ENCODE measurements around the gene HM13.
"Not testable (repeated sequence)": the region's sequence is repeated elsewhere in the genome, so short reads cannot be mapped to it uniquely, and the experiment has no call there.

Gene HM13

DNA sequence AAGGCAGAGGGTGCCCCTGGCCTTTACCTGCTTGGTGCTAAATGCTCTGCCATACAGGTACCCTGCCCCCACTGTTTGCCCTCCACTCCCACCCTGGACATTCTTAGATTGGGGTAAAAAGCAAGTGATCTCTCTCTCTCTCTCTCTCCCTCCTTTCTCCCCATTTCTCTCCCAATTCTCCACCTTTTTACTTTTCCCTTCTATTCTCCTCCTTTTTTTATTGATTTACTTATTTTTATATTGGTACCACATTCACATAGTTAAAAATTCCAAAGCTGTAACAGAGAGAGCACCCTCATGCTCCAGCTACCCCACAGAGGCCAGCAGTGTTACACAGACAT, 53.1 kb downstream of the HM13 start:
- DNase-seq (ENCODE audit: low read depth) = no peak

DNA sequence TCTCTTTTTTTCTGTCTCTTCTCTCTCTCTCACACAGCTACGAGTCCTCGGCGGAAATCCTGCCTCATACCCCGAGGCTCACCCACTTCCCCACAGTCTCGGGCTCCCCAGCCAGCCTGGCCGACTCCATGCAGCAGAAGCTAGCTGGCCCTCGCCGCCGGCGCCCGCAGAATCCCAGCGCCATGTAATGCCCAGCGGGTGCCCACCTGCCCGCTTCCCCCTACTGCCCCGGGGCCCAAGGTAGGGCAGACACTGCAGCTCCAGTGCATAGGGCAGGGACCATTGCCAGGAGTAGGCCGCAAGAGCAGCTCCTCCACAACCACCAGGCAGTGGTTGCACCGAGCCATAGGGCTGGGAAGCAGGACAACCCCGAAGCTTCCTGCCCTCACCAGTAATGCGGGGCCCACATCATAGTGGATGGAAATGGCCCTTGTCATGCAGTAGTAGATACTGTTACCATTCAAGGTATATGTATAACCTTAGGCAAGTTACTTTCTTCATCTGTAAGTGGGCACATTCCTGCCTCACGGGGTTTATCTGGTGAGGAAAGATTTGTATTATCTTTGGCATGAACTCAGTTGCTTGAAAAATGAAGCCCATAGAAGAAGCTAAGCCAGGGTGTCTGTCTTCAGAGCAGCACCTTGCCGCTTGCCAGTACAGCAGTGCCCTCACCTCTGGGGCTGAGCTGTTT, 53.9 kb downstream of the HM13 start:
- no peak for DNase-seq (ENCODE audit: low read depth)

DNA sequence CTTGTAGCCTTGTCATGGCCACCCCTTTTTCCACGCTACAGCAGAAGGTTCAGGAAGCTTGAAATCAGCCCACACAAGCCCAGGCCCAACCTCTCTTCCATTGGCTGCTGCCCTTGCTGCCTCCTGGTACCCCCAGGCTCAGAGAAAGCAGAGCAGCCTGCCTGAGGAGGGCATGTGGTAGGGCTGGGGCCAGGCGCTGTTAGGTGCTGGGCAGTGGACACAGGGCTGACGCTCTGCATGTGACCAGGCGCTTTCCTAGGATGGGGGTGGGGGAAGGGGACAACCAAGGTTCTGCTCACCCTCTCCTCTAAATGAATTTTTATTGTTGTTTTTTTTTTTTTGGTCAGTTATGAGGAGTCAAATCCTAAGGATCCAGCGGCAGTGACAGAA, 54.5 kb downstream of the HM13 start:
- no peak for DNase-seq (ENCODE audit: low read depth)

DNA sequence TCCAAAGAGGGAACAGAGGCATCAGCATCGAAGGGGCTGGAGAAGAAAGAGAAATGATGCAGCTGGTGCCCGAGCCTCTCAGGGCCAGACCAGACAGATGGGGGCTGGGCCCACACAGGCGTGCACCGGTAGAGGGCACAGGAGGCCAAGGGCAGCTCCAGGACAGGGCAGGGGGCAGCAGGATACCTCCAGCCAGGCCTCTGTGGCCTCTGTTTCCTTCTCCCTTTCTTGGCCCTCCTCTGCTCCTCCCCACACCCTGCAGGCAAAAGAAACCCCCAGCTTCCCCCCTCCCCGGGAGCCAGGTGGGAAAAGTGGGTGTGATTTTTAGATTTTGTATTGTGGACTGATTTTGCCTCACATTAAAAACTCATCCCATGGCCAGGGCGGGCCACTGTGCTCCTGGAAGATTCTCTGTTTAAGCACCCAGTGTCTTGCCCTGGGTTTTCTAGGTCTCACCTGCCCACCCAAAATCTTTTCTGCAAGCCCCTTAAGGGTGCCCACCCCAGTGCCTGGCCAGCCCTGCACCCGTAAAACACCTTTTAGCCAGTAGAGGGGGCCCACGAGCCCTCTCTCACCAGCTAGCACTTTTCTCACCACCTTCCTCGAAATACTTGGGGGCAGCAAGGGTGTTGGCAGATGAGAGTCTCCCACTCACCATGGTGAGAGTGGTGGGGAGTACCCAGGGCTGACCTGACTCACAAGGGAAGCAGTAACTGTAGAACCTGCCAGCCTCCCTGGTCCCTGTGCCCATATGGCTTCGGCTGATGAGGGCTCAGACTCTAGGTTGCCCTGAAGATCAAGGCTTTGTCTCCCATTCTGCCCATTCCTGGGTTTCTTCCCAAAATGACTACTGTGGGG, 55.1 kb downstream of the HM13 start:
- DNase-seq (ENCODE audit: low read depth) = peak; percentile 55

DNA sequence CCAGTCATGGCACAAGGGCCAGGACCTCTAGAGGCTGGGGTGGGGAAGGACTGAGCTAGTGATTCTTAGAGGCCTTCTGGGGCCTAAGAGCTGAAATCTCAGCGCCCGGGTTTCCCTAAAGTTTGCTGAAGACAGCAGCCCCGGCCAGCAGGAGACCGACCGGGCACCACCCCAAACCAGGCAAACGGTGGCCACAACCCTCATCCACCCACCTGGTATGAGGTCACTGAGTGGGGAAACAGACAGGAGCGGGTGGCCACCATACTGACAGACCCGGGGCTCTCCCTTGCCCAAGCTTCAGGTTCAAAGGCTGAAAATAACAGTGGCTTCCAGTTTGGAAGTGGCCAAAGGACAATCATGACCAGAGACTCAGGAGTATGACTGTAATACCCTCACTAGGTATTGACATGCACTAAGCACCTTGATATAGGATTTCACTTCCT, 55.8 kb downstream of the HM13 start:
- no peak for DNase-seq (ENCODE audit: low read depth)

DNA sequence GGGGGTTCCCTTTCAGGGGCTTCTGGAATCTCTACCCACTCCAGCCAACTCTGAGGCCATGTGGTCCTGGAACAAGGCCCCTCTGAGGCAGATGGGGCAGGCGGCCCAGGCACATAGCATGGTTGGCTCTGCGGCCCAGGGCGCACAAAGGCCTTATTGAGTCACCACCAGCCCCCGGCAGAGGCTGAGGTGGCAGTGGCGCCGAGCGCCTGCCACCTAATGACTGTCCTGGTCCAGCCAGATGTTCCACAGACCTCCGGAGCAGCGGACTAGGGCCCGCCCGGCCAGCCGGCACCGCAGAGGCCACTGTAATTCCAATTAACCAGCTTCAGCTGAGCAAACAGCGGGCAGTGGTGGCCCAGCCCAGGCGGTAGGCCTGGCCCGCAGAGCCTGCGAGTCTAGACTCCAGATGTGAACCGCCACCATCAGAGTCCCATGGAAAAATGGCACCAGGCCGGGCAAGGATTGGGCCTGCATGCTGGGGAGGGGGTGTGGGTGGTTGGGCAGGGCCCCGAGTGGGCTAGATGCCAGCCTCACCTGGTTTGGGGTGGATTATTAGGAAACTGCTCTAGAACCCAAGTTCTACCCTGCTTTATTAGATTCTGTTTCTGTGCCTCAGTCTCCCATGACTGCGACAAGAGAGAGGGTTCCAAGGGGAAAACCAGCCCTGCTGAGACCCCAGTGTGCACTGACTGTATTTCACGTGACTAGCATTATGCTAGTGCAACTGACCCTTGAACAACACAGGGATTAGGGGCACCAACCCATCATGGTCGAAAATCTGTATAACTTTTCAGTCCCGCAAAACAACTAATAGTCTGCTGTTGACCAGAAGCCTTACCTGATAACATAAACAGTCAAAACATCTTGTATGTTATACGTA, 56.7 kb downstream of the HM13 start:
- DNase-seq (ENCODE audit: low read depth) = no peak

DNA sequence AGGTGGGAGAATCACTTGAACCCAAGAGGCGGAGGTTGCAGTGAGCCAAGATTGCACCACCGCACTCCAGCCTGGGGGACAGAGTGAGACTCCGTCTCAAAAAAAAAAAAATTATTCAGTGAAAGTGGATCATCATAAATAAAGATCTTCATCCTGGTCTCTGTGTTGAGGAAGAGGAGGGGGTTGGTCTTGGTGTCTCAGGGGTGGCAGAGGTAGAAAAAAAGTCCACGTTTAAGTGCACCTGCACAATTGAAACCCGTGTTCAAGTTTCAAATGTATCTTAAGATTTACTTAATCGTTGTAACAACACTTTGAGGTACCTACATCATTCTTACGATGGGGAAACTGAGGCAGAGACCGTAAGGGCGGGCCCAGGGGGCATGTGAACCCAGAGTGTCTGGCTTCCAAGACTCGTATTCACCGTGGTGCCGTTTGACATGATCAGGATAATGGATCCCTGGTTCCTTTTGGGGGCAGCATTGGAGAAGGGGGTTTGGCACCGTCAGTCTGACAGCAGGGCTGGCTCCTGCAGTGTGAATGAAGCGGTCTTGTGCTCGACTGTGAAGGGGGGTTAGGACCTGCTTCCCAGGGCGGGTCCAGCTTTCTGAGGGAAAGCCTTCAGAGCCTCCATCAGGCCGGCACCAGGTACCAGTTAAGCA, 57.9 kb downstream of the HM13 start:
- DNase-seq (ENCODE audit: low read depth) = no peak

DNA sequence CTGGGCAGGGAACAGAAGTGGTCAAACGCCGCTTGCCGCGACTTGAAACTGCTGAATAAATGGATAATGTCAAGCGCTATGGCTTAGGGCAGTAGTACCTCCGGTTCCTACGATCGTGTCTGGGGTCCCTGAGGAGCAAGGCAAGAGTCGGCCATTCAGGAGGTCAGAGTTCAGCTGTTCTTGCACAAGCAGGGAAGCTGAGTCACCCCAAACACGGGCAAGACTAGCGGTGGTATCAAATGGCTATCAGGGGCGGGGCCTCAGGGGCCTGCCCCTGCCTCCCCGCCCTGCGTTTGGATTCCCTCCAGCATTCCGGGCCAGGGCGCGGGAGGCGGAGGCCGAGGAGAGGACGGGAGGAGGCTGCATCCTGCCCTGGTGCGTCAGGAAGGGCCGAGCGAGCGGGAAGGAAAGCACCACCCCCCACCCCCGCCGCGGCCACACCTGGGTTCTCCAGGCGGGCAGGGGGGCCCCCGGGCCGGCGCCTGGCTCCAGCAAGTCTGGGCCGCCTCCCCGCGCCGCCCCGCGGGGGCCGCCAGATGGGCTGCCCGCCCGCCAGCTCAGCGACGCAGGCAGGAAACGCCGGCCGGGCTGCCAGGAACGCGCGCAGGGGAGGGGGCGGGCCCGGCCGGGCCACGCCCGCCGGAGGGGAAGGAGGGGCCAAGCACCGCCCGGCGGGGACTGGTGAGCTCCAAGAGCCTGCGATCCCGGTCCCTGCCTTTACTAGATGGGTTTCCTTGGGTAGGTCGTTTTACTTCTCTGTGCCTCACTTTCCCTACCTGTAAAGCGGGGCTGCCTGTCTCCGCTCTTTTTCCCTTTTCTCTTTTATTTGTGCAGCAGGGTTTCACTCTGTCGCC, 58.7 kb downstream of the HM13 start:
- DNase-seq (ENCODE audit: low read depth) = peak; percentile 80

DNA sequence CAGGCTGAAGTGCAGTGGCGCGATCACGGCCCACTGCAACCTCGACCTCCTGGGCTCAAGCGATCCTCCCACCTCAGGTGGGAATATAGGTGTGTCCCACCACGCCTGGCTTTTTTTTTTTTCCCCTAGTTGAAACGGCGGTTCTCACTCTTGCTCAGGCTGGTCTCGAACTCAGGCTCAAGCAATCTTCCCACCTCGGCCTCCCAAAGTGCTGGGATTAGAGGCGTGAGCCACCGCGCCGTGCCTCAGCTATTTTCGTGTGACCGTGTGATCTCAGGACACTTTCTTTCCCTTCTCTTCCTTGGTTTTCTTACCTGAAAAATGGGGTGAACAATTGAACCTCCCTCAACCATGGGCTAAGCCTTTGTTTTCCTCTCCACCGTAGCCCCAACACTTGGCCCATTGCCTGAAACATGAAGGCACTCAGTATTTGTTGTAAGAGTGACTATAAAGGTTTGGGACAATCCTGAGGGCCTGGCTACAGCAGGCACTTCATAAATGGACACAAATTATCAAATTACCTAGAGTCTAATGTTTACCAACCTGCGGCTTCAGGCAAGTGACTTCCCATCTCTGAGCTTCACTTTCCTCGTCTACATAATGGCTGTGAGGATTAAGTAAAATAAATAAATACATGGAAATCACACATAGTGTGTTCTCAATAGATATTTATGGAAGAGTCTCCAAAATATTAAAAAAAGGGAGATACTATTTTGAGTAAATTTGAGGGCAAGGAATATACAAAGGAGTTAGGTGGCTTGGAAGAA, 59.5 kb downstream of the HM13 start:
- DNase-seq (ENCODE audit: low read depth) = no peak

DNA sequence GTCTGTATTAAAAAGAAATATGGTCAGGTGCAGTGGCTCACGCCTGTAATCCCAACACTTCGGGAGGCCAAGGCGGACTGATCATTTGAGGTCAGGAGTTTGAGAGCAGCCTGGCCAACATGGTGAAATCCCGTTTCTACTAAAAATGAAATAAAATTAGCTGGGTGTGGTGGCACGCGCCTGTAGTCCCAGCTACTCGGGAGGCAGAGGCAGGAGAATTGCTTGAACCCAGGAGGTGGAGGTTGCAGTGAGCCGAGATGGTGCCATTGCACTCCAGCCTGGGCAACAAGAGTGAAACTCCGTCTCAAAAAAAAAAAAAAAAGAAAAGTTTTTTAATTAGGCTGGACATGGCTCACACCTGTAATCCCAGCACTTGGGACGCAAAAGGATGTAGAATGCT, 60.7 kb downstream of the HM13 start:
- DNase-seq (ENCODE audit: low read depth) = not testable (repeated sequence)

DNA sequence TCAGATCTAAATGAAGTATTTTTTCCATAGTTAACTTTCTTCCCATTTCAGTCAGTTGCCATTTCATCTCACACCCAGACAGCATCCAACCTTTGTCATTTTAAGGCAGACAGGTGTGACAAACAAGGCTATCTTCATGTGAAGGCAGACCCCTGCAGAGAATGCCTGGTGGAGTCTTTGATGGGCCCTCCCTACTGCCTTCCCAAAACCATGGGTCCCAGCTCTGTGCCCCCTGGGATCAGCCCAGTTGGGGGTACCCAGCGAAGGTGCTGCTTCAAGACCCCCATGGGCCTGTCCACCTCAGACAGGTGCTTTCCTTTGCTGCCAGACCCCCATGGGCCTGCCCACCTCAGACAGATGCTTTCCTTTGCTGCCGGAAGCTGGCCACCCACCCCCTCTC, 62.5 kb downstream of the HM13 start:
- no peak for DNase-seq (ENCODE audit: low read depth)

DNA sequence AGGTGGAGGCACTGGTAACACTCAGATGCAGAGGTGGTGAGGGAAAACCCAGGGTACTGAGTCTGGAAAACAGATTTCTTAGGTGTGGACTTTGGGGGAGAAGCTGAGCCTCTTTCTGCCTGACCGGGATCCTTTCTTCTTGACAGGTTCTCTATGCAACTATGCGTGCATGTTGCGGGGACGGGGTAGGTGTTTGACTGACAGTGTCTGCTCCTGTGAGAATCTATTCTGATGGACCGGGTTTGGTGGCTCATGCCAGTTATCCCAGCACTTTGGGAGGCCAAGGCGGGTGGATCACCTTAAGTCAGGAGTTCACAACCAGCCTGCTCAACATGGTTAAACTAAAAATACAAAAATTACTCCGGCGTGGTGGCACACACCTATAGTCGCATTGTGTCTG, 63.0 kb downstream of the HM13 start:
- DNase-seq (ENCODE audit: low read depth) = no peak

DNA sequence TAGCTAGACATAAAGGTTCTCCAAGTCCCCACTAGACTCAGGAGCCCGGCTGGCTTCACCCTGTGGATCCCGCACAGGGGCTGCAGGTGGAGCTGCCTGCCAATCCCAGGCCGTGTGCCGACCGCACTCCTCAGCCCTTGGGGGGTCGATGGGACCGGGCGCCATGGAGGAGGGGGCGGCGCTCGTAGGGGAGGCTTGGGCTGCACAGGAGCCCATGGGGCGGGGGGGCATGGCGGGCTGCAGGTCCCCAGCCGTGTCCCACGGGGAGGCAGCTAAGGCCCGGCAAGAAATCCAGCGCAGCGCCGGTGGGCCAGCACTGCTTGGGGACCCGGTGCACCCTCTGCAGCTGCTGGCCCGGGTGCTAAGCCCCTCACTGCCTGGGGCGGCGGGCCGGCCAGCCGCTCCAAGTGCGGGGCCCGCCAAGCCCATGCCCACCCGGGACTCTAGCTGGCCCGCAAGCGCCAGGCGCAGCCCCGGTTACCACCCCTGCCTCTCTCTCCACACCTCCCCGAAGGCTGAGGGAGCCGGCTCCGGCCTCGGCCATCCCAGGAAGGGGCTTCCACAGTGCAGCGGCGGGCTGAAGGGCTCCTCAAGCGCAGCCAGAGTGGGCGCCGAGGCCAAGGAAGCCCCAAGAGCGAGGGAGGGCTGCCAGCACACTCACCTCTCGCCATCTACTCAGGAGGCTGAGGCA, 64.4 kb downstream of the HM13 start:
- no peak for DNase-seq (ENCODE audit: low read depth)

DNA sequence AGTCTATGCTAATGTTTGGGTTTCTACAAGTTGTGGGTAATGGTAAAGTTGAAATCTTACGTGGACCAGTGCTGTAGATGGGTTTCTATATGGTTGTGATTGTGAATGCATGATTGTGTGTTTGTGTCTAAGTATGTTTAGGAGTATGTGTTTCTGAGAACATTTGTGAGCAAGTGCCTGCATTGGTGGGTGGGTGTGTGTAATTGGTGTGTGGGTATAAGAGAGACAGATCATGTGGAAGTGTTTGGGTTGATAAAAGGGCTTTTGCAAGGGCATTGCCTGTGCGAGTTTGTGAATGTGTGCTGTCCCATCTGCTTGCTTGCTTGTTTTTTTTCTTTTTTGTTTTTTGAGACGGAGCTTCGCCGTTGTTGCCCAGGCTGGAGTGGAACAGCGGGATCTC, 65.0 kb downstream of the HM13 start:
- no peak for DNase-seq (ENCODE audit: low read depth)

DNA sequence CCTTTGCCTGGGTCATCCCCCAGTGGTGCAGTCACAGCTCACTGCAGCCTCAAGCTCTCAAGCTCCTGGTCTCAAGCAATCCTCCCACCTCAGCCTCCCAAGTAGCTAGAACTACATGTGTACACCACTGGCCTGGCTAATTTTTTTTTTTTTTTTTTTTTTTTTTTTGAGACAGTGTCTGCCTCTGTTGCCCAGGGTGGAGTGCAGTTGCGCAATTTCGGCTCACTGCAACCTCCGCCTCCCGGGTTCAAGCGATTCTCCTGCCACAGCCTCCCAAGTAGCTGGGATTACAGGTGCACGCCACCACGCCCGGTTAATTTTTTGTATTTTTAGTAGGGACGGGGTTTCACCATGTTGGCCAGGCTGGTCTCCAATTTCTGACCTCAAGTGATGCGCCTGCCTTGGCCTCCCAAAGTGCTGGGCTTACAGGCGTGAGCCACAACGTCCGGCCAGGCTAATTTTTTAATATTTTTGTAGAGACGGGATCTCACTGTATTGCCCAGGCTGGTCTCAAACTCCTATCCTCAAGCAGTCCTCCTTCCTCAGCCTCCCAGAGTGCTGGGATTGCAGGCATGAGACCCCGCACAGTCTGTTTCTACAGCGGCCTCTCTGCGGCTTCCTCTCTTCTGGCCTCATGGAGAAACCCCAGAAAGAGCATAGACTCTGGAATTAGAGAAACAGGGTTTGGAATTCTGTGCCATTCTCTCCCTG, 65.9 kb downstream of the HM13 start:
- DNase-seq (ENCODE audit: low read depth) = not testable (repeated sequence)

DNA sequence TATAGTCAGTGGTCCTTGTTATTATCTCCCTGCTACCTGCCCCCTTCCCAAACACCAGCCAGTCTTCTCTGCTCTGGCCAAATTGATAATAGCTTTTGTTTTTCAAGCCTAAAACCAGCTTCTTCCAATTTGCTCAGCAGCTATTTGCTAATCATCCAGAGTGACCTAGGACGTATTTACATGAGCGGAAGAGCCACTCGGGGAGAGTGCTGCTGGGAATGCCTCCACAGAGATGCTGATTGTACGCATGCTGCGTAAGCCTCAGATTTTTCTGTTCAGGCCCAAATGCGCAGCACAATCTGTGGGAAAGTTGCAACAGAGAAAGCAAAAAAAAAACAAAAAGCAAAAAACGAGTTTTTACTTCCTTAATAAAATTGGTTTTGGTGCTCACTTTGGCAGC, 66.5 kb downstream of the HM13 start:
- no peak for DNase-seq (ENCODE audit: low read depth)

DNA sequence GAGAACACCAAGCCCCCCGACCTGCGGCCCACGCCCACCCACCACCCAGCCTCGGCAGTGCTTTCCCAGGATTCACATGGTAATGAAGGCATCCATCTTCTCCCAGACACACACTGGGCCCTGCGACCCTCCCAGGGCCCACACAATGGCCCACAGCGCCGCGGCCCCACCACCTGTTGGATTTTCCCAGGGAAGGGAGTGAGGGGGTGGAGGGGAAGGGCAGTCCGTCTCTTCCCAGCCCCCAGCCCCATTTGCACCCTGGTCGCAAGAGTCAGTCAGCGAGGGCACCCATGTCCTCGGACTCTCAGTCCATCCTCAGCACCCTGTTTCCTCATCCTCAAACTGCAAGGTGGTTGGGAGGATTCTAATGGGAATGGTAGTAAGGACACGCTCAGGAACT, 67.1 kb downstream of the HM13 start:
- DNase-seq (ENCODE audit: low read depth) = no peak

DNA sequence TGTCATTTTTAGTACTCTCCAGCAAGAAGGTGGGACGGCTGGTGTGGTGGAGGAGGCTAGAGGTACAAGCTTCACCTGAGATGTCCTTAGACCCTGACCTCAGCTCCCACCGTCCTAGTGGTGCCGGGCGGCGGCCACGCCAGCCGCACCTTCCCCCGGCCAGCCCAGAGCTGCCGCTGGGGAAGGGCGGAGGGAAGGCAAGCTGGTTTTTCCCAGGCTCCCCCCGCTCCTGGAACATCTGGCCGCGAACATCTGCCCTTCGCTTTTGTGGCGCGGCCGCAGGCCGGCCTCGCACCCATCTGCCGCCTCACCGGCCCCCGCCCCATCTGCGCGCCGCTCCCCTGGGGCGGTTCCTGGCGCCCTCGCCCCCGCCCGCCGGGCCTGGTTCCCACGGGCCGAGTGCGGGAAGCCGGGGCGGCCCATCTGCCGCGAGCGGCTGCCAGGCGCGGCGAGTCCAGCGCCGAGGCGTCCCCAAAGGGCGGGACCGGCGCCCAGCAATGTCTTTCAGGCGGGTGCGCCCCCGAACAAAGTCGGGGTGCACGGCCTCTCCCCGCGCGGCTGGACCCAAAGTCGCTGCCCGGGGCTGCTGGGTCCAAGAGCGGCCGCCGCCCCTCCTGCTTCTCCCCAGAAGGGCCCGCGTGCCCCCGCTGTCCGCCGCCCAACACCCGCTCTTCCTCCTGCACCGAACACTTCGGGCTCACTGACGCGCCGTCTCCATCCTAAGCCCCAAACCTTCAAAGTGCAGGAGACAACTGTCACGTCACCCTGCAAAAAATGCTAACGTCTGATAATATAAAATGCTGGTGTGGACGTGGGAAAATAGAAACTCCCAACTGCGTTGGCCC, 73.5 kb downstream of the HM13 start:
- DNase-seq (ENCODE audit: low read depth) = no peak

Measured in activated T-cell treated with anti-CD3 and anti-CD28 coated beads for 1 hour (primary cell).